Endodermal cell (in vitro differentiated cells): ENCODE data around the gene SLC27A5. TPM values are rescaled to one million over a fixed set of nuclear protein-coding genes. Genes with fewer than 3 reads are reported as not detected.

ENCODE experiments used
- DNase-seq: peaks from one replicate; pipeline ENCODE4 v3.0.0-alpha.2; 2017
- H3K27ac ChIP-seq: 2 replicates; pipeline ENCODE4 v1.5.1; 2013; ENCODE audit warnings: mild to moderate bottlenecking, low read depth, low read length, moderate library complexity
- H3K27me3 ChIP-seq: 2 replicates; pipeline ENCODE4 v1.6.1; 2013; ENCODE audit warnings: mild to moderate bottlenecking, low read length, moderate library complexity; ENCODE audit not compliant: insufficient read depth, control insufficient read depth, poor library complexity, severe bottlenecking
- H3K36me3 ChIP-seq: 2 replicates; pipeline ENCODE4 v1.7.0; 2013; ENCODE audit warnings: mild to moderate bottlenecking, low read length, moderate library complexity; ENCODE audit not compliant: control insufficient read depth, insufficient read depth
- H3K4me1 ChIP-seq: one replicate; pipeline ENCODE4 v1.7.0; 2013; ENCODE audit warnings: low read length; ENCODE audit not compliant: control insufficient read depth, insufficient read depth
- H3K4me3 ChIP-seq: 2 replicates; pipeline ENCODE4 v1.5.1; 2013; ENCODE audit warnings: mild to moderate bottlenecking, low read length, moderate library complexity
- H3K9ac ChIP-seq: 2 replicates; pipeline ENCODE4 v1.6.1; 2013; ENCODE audit warnings: mild to moderate bottlenecking, low read length, moderate library complexity; ENCODE audit not compliant: poor library complexity, severe bottlenecking; ENCODE audit errors: extremely low read depth
- H3K9me3 ChIP-seq: 2 replicates; pipeline ENCODE4 v1.6.1; 2013; ENCODE audit warnings: mild to moderate bottlenecking, low read length, moderate library complexity; ENCODE audit not compliant: control insufficient read depth
- H3K27ac Mint-ChIP-seq: 2 replicates; pipeline ENCODE4 v1.8.0; 2020; ENCODE audit warnings: mixed read lengths
- H3K27me3 Mint-ChIP-seq: 2 replicates; pipeline ENCODE4 v1.8.0; 2021; ENCODE audit warnings: mild to moderate bottlenecking, mixed read lengths; ENCODE audit not compliant: insufficient read depth
- H3K36me3 Mint-ChIP-seq: 2 replicates; pipeline ENCODE4 v1.8.0; 2020; ENCODE audit warnings: low read depth, mixed read lengths
- H3K4me1 Mint-ChIP-seq: 2 replicates; pipeline ENCODE4 v1.8.0; 2020; ENCODE audit warnings: mixed read lengths
- H3K4me3 Mint-ChIP-seq: 2 replicates; pipeline ENCODE4 v1.8.0; 2020; ENCODE audit warnings: mild to moderate bottlenecking, moderate library complexity, mixed read lengths
- H3K9me3 Mint-ChIP-seq: 2 replicates; pipeline ENCODE4 v1.8.0; 2020; ENCODE audit warnings: mild to moderate bottlenecking, mixed read lengths
- CTCF ChIP-seq: fragments of 200-600 bp; sonication (generic); conservative IDR thresholded peaks from 2 replicates; pipeline ENCODE4 v1.5.0; 2021; ENCODE audit warnings: antibody characterized with exemption, mild to moderate bottlenecking
- WGBS, 2 experiments: methylation state at CpG; one replicate each; pipeline versions ENCODE4 v1.1.5 to v1.1.7; 2013; ENCODE audit warnings: missing lambda C conversion rate in 2 of 2, mixed read lengths in 1 of 2; ENCODE audit not compliant: insufficient coverage in 1 of 2, insufficient read length in 1 of 2; 5-methylcytosine and 5-hydroxymethylcytosine counted together
- total RNA-seq, 2 donors: library from RNA; stranded (reverse); fragmentation: NEBNext Ultra II Directional in 1 of 2; extraction: Animal tissue kit (Norgen Biotek cat#: 25700) in 1 of 2; gene quantifications; 2 replicates in 1 of 2; 3 replicates in 1 of 2; pipeline ENCODE4 v1.2.1, GENCODE V29; 2021

SLC27A5 gene
- total RNA-seq, 2 donors from 2014 or later: 13.6 to 15.3 TPM

GRCh38 chr19:58552655-58553054 lies 40.9 kb upstream of the SLC27A5 start:
- no peak overlapping the region for H3K27ac ChIP-seq
- TF ChIP-seq CTCF: no peak
- 85 to 99% methylated on average over 2 of the region's 2 CpGs for WGBS, 2 experiments
- no peaks in the 10 kb centered on the region for H3K4me1 ChIP-seq
- Mint-ChIP-seq H3K27me3 (no peaks in the 10 kb centered on the region), H3K27ac (peak overlapping the region; percentile 24), H3K4me3 (no peak overlapping the region), H3K36me3 (peaks cover 57% of the 10 kb centered on the region), H3K4me1 (peaks cover 27% of the 10 kb centered on the region), H3K9me3 (no peaks in the 10 kb centered on the region)
- peaks cover 78% of the 10 kb centered on the region for H3K36me3 ChIP-seq
- no peaks in the 10 kb centered on the region for H3K9me3 ChIP-seq
- H3K9ac ChIP-seq: no peak overlapping the region
- H3K27me3 ChIP-seq: no peaks in the 10 kb centered on the region
- no peak for DNase-seq
- H3K4me3 ChIP-seq: no peak overlapping the region

- TF ChIP-seq CTCF: no peak
- peaks cover 61% of the 10 kb centered on the region for H3K36me3 Mint-ChIP-seq
- H3K4me3 Mint-ChIP-seq: no peak overlapping the region
- H3K27ac Mint-ChIP-seq: no peak overlapping the region
- H3K4me1 ChIP-seq: peaks cover 4% of the 10 kb centered on the region
- no peaks in the 10 kb centered on the region for H3K9me3 ChIP-seq
- H3K9me3 Mint-ChIP-seq: no peaks in the 10 kb centered on the region
- H3K27ac ChIP-seq: no peak overlapping the region
- H3K27me3 ChIP-seq: no peaks in the 10 kb centered on the region
- peak; percentile 52 for DNase-seq
- 96 to 99% methylated on average over 14 to 18 of the region's 18 CpGs for WGBS, 2 experiments
- H3K4me3 ChIP-seq: no peak overlapping the region
- no peaks in the 10 kb centered on the region for H3K27me3 Mint-ChIP-seq
- H3K9ac ChIP-seq: no peak overlapping the region
- H3K36me3 ChIP-seq: peaks cover 82% of the 10 kb centered on the region
- peaks cover 25% of the 10 kb centered on the region for H3K4me1 Mint-ChIP-seq
Observed at GRCh38 chr19:58551577-58552471, 40.0 kb upstream of the SLC27A5 start.

- no peak for DNase-seq
- Histone ChIP-seq H3K36me3 (peaks cover 82% of the 10 kb centered on the region), H3K27ac (no peak overlapping the region), H3K9me3 (no peaks in the 10 kb centered on the region), H3K9ac (no peak overlapping the region), H3K4me1 (peaks cover 4% of the 10 kb centered on the region), H3K27me3 (no peaks in the 10 kb centered on the region), H3K4me3 (no peak overlapping the region)
- H3K9me3 Mint-ChIP-seq: no peaks in the 10 kb centered on the region
- H3K27me3 Mint-ChIP-seq: no peaks in the 10 kb centered on the region
- peak overlapping the region; percentile 70 for H3K27ac Mint-ChIP-seq
- WGBS, 2 experiments: 67 to 100% methylated on average over 1 of the region's 1 CpG
- no peak overlapping the region for H3K4me3 Mint-ChIP-seq
- H3K36me3 Mint-ChIP-seq: peaks cover 61% of the 10 kb centered on the region
- H3K4me1 Mint-ChIP-seq: peaks cover 25% of the 10 kb centered on the region
- TF ChIP-seq CTCF: no peak
Observed at GRCh38 chr19:58551123-58551497, 39.3 kb upstream of the SLC27A5 start.
